ENCODE measurements around the gene RAPGEF1. TPM values are rescaled to one million over a fixed set of nuclear protein-coding genes. Genes with fewer than 3 reads are reported as not detected.
A peak's percentile ranks its signal among the peaks of the same experiment; 100 is the strongest.

The RAPGEF1 gene
- total and polyA plus RNA-seq, 4 donors = 17.5 to 93.2 (median 54.7) TPM

DNA sequence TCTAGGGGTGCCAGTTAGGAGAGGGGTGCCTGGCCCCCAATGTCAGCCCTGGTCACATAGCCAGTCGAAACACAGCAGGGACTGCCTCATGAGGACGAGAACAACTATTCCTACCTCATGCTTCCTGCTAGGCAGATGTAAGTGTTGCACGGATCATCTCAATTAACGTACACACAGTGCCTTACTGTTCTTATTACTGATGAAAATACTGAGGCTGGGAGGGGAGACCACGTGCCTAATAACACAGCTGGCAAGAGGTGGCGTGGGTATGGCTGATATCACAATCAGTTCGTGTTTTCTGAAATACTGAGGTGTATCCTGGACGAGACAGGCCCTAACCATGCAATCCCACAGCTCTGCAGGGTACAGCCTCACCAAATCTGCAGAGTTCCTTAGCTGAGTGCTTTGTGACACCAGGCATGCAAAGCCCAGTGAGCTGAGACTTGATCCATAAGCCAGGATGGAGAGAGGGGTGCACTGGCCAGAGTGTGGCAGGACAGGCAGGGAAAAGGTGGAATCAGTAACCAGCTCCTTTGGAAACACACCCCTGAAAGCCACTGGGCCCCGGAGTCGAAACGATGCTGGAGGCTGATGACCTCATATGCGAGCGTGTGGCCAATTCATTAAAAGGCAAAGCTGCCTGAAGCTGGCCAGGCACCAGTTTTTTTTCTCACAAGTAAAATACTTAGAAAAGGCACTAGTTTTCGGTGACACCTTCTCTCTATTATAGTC, 130.6 kb downstream of the RAPGEF1 start:
- H3K36me3 ChIP-seq (ENCODE audit: control insufficient read depth in 1 of 2, insufficient read depth in 2 of 2, low read length in 1 of 2) = no peaks in the 10 kb centered on the region
- peaks cover 0 to 2% of the 10 kb centered on the region in 2 donors for H3K4me1 ChIP-seq (ENCODE audit: control insufficient read depth in 1 of 2, insufficient read depth in 2 of 2, low read length in 2 of 2)
- no peaks in the 10 kb centered on the region for H3K9me3 ChIP-seq (ENCODE audit: control insufficient read depth, low read length)
- 6 to 8% methylated on average over 14 of the region's 14 CpGs for WGBS, 2 donors
- no peak overlapping the region for H3K4me3 ChIP-seq (ENCODE audit: low read length in 2 of 2)
- ATAC-seq (ENCODE audit: low FRiP score) (peak; percentile 76), DNase-seq (no peak)
- intact Hi-C loops (cut with DNase I) = loop anchor here in 1 of 2 donors (5.0 kb wide), 2 partner anchors 68 to 128 kb away; no protein-coding TSS in a partner anchor
- peak overlapping the region in 1 of 2 donors; percentile 95 for H3K27ac ChIP-seq (ENCODE audit: low read depth in 1 of 2, low read length in 2 of 2)
- no peaks in the 10 kb centered on the region for H3K27me3 ChIP-seq (ENCODE audit: control insufficient read depth in 1 of 2, insufficient read depth in 2 of 2, low read length in 1 of 2)

DNA sequence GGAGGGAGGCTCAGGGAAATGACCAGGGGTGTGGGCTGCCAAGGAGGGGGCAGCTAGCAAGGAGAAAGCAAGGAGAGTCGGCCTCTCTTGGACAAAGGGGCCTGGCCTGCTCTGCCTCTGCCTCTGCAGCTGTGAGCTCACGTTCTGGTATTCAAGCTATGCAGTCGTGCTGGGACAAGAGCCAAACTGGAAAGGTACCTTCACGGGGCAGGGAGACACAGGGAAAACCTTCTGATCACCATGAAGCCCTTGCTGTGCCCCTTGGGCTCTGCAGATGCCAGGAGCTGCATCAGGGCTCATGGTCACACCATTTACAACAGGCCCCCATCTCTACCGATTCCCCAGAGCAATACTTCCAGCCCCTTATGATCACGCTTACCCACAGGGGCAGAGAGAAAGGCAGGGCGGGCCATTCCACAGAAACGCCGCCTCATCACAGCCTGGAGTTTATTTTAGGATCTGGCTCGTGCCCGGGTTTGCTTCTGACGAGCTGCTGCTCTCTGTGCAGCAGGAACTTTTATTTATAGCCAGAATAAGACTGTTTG, 131.3 kb downstream of the RAPGEF1 start:
- DNase-seq (peak; percentile 85 to 91), ATAC-seq (ENCODE audit: low FRiP score) (peak; percentile 79)
- 4 to 6% methylated on average over 12 of the region's 12 CpGs for WGBS, 2 donors
- Histone ChIP-seq H3K36me3 (ENCODE audit: control insufficient read depth in 1 of 2, insufficient read depth in 2 of 2, low read length in 1 of 2) (no peaks in the 10 kb centered on the region), H3K27me3 (ENCODE audit: control insufficient read depth in 1 of 2, insufficient read depth in 2 of 2, low read length in 1 of 2) (no peaks in the 10 kb centered on the region), H3K4me1 (ENCODE audit: control insufficient read depth in 1 of 2, insufficient read depth in 2 of 2, low read length in 2 of 2) (peaks cover 0 to 2% of the 10 kb centered on the region in 2 donors), H3K4me3 (ENCODE audit: low read length in 2 of 2) (no peak overlapping the region), H3K27ac (ENCODE audit: low read depth in 1 of 2, low read length in 2 of 2) (peak overlapping the region; percentile 17 to 95), H3K9me3 (ENCODE audit: control insufficient read depth, low read length) (no peaks in the 10 kb centered on the region)
- intact Hi-C loops (cut with DNase I) = loop anchor here in 1 of 2 donors (5.0 kb wide), 2 partner anchors 69 to 129 kb away; no protein-coding TSS in a partner anchor

DNA sequence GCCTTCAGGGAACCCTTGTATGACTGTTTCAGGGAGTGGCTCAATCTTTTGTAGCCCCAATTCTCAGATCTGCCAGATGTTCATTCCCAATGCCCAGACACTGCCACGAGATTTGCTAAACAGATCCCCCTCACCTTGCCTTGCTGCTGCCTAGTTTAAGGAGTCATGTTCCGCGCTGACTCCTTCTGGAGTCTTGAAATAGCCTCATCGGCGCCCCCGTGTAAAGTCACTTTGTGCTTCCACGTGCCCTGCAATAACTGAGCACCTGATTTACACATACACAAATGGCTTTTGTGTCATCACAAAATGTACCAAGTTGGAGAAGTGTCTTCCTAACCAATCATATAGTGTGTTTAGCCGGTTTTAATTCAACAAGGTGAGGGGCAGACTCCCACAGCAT, 132.3 kb downstream of the RAPGEF1 start:
- Histone ChIP-seq H3K27ac (ENCODE audit: low read depth in 1 of 2, low read length in 2 of 2) (peak overlapping the region; percentile 0 to 84), H3K4me3 (ENCODE audit: low read length in 2 of 2) (no peak overlapping the region), H3K4me1 (ENCODE audit: control insufficient read depth in 1 of 2, insufficient read depth in 2 of 2, low read length in 2 of 2) (peaks cover 0 to 2% of the 10 kb centered on the region in 2 donors), H3K36me3 (ENCODE audit: control insufficient read depth in 1 of 2, insufficient read depth in 2 of 2, low read length in 1 of 2) (no peaks in the 10 kb centered on the region), H3K27me3 (ENCODE audit: control insufficient read depth in 1 of 2, insufficient read depth in 2 of 2, low read length in 1 of 2) (no peaks in the 10 kb centered on the region), H3K9me3 (ENCODE audit: control insufficient read depth, low read length) (no peaks in the 10 kb centered on the region)
- WGBS, 2 donors = 89 to 93% methylated on average over 8 of the region's 8 CpGs
- no peak for DNase-seq
- no peak for ATAC-seq (ENCODE audit: low FRiP score)
- intact Hi-C loops (cut with DNase I) = loop anchor here in 1 of 2 donors (5.0 kb wide), 2 partner anchors 70 to 130 kb away; no protein-coding TSS in a partner anchor

DNA sequence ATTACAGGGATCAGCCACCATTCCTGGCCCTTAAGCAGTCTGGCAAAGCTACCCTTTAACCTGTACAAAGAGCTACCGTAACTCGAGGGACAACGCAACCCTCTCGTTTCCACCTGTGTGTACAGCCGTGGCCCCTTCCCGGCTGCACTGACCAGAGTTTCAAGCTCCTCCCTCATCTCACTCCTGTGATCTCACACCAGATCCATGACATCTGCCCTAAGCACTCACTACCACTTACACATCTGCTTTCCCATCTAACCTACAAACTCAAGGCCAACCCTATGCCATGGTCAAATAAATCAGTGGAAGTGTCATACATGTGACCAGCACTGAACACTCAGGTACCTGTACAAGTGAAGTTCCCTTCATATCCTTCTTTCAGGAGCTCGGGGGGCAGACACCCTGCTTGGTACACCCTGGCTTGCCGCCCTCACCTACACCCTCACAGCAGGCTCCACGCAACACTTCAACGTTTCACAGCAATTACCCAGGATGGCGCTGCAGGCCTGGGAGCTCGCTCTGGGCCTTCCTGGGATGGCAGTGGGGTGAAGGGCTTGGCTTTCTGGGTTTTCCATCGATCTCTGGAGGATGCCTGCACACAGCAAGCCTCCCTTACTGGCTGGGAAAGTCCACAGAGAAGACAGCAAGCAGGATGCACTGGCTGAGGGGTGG, 132.8 kb downstream of the RAPGEF1 start:
- intact Hi-C loops (cut with DNase I) = loop anchor here in 1 of 2 donors (5.0 kb wide), 2 partner anchors 70 to 130 kb away; no protein-coding TSS in a partner anchor
- Histone ChIP-seq H3K9me3 (ENCODE audit: control insufficient read depth, low read length) (no peaks in the 10 kb centered on the region), H3K4me3 (ENCODE audit: low read length in 2 of 2) (no peak overlapping the region), H3K4me1 (ENCODE audit: control insufficient read depth in 1 of 2, insufficient read depth in 2 of 2, low read length in 2 of 2) (peaks cover 0 to 2% of the 10 kb centered on the region in 2 donors), H3K36me3 (ENCODE audit: control insufficient read depth in 1 of 2, insufficient read depth in 2 of 2, low read length in 1 of 2) (no peaks in the 10 kb centered on the region), H3K27me3 (ENCODE audit: control insufficient read depth in 1 of 2, insufficient read depth in 2 of 2, low read length in 1 of 2) (no peaks in the 10 kb centered on the region), H3K27ac (ENCODE audit: low read depth in 1 of 2, low read length in 2 of 2) (peak overlapping the region in 1 of 2 donors; percentile 84)
- WGBS, 2 donors = 96% methylated on average over 13 of the region's 13 CpGs
- no peak for DNase-seq
- ATAC-seq (ENCODE audit: low FRiP score) = no peak

DNA sequence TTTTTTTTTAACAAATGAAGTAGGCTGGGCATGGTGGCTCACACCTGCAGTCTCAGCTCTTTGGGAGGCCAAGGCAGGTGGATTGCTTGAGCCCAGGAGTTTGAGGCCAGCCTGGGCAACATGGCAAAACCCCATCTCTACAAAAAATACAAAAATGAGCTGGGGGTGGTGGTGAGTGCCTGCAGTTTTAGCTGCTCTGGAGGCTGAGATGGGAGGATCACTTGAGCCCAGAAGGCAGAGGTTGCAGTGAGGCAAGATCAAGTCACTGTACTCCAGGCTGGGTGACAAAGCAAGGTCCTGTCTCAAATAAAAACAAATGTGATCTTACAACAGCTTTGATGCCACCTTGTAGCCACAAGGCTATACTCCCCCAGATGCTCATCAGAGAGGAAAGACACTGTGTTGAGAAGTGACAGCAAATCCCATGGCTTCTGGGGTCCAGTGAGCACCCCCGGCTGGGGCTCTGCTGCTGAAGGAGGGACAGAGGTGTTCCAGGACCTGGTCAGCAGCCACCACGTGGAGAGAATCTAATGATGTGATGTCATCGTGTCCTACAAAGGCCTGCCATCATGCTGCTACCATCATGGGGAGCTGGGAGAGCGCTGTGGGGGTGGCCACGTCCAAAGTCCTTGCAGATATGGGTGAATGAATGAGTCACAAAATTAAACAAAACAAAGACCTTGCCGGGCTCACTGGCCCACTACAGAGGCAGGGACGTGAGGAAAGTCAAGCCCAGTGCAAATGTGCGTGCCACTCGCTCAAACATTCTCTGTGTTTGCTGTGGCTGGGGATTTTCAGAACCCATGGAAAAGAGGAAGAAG, 133.9 kb downstream of the RAPGEF1 start:
- intact Hi-C loops (cut with DNase I) = loop anchor here in 1 of 2 donors (5.0 kb wide), 2 partner anchors 71 to 131 kb away; no protein-coding TSS in a partner anchor
- H3K4me1 ChIP-seq (ENCODE audit: control insufficient read depth in 1 of 2, insufficient read depth in 2 of 2, low read length in 2 of 2) = peaks cover 0 to 2% of the 10 kb centered on the region in 2 donors
- DNase-seq (no peak), ATAC-seq (ENCODE audit: low FRiP score) (no peak)
- H3K27ac ChIP-seq (ENCODE audit: low read depth in 1 of 2, low read length in 2 of 2) = peak overlapping the region in 1 of 2 donors; percentile 19
- WGBS, 2 donors = 70 to 71% methylated on average over 9 of the region's 9 CpGs
- H3K27me3 ChIP-seq (ENCODE audit: control insufficient read depth in 1 of 2, insufficient read depth in 2 of 2, low read length in 1 of 2) = no peaks in the 10 kb centered on the region
- no peak overlapping the region for H3K4me3 ChIP-seq (ENCODE audit: low read length in 2 of 2)
- H3K9me3 ChIP-seq (ENCODE audit: control insufficient read depth, low read length) = no peaks in the 10 kb centered on the region
- H3K36me3 ChIP-seq (ENCODE audit: control insufficient read depth in 1 of 2, insufficient read depth in 2 of 2, low read length in 1 of 2) = peaks cover 0 to 2% of the 10 kb centered on the region in 2 donors

DNA sequence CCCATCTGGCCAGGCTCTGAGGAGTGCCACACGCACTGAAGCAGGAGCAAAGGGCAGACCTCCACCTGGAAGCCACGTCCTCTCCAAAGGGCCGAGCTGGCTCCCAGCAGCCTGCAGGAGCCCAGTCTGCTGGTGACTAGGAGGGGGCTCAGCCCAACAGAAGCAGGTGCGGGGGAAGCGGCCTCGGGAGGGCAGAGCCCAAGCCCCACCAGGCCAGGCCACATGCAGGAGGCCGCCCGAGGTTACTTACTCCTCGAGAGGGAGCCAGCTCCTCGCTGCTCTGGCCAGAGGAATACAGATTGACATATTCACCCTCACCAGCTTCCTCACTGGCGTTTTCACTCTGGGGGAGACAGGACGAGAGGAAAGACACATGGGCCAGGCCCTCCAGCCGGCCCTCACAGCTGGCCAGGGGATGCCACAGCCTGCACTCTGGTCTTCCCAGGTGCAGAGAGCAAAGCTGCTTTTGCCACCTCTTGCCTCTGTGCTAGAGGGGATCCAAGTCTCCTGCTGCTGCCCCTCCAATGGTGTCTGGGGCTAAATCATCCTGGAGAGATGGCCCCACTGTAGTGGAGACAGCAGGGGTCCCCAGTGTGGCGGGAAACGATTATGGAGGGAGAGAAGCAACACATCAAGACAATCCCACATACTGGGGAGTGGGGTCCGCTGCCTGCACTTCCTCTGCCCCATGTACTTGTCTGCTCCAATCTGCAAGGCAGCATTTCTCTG, 136.0 kb downstream of the RAPGEF1 start:
- WGBS, 2 donors = 92 to 93% methylated on average over 15 to 16 of the region's 16 CpGs
- no peaks in the 10 kb centered on the region for H3K4me1 ChIP-seq (ENCODE audit: control insufficient read depth in 1 of 2, insufficient read depth in 2 of 2, low read length in 2 of 2)
- H3K9me3 ChIP-seq (ENCODE audit: control insufficient read depth, low read length) = no peaks in the 10 kb centered on the region
- H3K27ac ChIP-seq (ENCODE audit: low read depth in 1 of 2, low read length in 2 of 2) = no peak overlapping the region
- DNase-seq = no peak
- no peaks in the 10 kb centered on the region for H3K27me3 ChIP-seq (ENCODE audit: control insufficient read depth in 1 of 2, insufficient read depth in 2 of 2, low read length in 1 of 2)
- no peak overlapping the region for H3K4me3 ChIP-seq (ENCODE audit: low read length in 2 of 2)
- intact Hi-C loops (cut with DNase I) = no loop called here
- H3K36me3 ChIP-seq (ENCODE audit: control insufficient read depth in 1 of 2, insufficient read depth in 2 of 2, low read length in 1 of 2) = peaks cover 0 to 2% of the 10 kb centered on the region in 2 donors
- ATAC-seq (ENCODE audit: low FRiP score) = no peak

DNA sequence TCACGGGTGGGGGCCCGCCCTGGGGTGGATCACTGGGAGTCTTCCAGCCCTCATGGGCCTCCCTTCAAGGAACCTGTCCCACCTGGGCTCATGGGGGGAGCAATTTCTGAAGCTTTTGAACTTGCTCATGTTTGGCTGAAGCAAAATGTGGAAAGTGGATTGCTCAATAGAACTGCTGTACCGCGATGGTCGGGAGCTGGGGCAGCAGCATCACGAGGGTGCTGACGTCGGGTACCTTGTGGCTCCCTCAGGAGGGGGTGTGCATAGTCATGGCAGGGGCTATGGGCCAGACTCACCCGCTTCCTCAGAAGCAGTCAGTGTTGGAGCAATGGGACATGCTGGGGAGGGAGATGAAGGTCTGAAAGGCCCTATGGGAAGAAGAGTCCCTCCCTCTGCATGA, 136.7 kb downstream of the RAPGEF1 start:
- Histone ChIP-seq H3K27ac (ENCODE audit: low read depth in 1 of 2, low read length in 2 of 2) (no peak overlapping the region), H3K4me1 (ENCODE audit: control insufficient read depth in 1 of 2, insufficient read depth in 2 of 2, low read length in 2 of 2) (no peaks in the 10 kb centered on the region), H3K36me3 (ENCODE audit: control insufficient read depth in 1 of 2, insufficient read depth in 2 of 2, low read length in 1 of 2) (peaks cover 1 to 2% of the 10 kb centered on the region in 2 donors), H3K27me3 (ENCODE audit: control insufficient read depth in 1 of 2, insufficient read depth in 2 of 2, low read length in 1 of 2) (no peaks in the 10 kb centered on the region), H3K4me3 (ENCODE audit: low read length in 2 of 2) (no peak overlapping the region), H3K9me3 (ENCODE audit: control insufficient read depth, low read length) (no peaks in the 10 kb centered on the region)
- WGBS, 2 donors = 92 to 94% methylated on average over 9 of the region's 9 CpGs
- DNase-seq (no peak), ATAC-seq (ENCODE audit: low FRiP score) (no peak)
- intact Hi-C loops (cut with DNase I) = no loop called here
